Testis (tissue), 3 donors: ENCODE results near the gene ATP23. TPM values are rescaled to one million over a fixed set of nuclear protein-coding genes. Genes with fewer than 3 reads are reported as not detected.

Source experiments
- DNase-seq: peaks from one replicate; pipeline ENCODE4 v3.0.0-alpha.2; 2019
- H3K27ac ChIP-seq, 2 donors: fragments of 200-600 bp; sonication (generic); one replicate each; pipeline ENCODE4 v1.5.1; 2019
- H3K27me3 ChIP-seq: fragments of 200-600 bp; sonication (generic); one replicate; pipeline ENCODE4 v1.5.1; 2019
- H3K36me3 ChIP-seq: fragments of 200-600 bp; sonication (generic); one replicate; pipeline ENCODE4 v1.5.1; 2017; ENCODE audit warnings: low read depth; ENCODE audit errors: missing control alignments
- H3K4me1 ChIP-seq: fragments of 200-600 bp; sonication (generic); one replicate; pipeline ENCODE4 v1.5.1; 2019
- H3K4me3 ChIP-seq, 2 donors: fragments of 200-600 bp; sonication (generic); one replicate each; pipeline ENCODE4 v1.5.1; 2017 to 2019
- H3K9me3 ChIP-seq: fragments of 200-600 bp; sonication (generic); one replicate; pipeline ENCODE4 v1.5.1; 2017
- POLR2A ChIP-seq: fragments of 450-650 bp; IDR thresholded peaks from one replicate; pipeline ENCODE4 v1.6.1; 2017; ENCODE audit warnings: antibody characterized with exemption, mild to moderate bottlenecking, moderate library complexity
- WGBS, 2 donors: methylation state at CpG; one replicate each; pipeline ENCODE4 v1.1.5; 2018; 5-methylcytosine and 5-hydroxymethylcytosine counted together
- intact Hi-C: fragments of 100-400 bp; cut with DNase I; formaldehyde crosslinking; loops from one replicate; pipeline ENCODE4 v1.15.1; 2023; ENCODE audit warnings: low total_unique reads
- polyA plus RNA-seq: library from polyadenylated mRNA; stranded (reverse); fragments of 350-450 nt; fragmentation: Illumina TruSeq; extraction: RNeasy Lipid Tissue Mini Kit (QIAGEN cat#74804); gene quantifications from one replicate; pipeline ENCODE4 v1.2.3, GENCODE V29; 2014; ENCODE audit warnings: low read depth, low replicate concordance; ENCODE audit not compliant: insufficient read depth
- total RNA-seq, 2 donors: library from RNA; depleted of rRNA; stranded (reverse); fragments of >200 nt; gene quantifications; one replicate each; pipeline ENCODE4 v1.2.3, GENCODE V29; 2016
- TF ChIP-seq, protein P1 (sequence below), 3 experiments: fragments of 450-650 bp in 2 of 3; fragments of 200-600 bp in 1 of 3; sonication (generic) in 1 of 3; IDR thresholded peaks; one replicate each; pipeline ENCODE4 v1.5.1; 2016 to 2019; ENCODE audit warnings: antibody characterized with exemption in 3 of 3, mild to moderate bottlenecking in 2 of 3, moderate library complexity in 1 of 3

Gene ATP23
- total and polyA plus RNA-seq, 3 donors from 2014 or later = 53.1 to 102 (median 76.6) TPM

GRCh38 chr12:57944313-57945023 lies 3.1 kb downstream of the ATP23 start:
- no peaks in the 10 kb centered on the region for H3K27me3 ChIP-seq
- no peaks in the 10 kb centered on the region for H3K36me3 ChIP-seq
- no peak overlapping the region for H3K27ac ChIP-seq
- intact Hi-C loops = no loop called here
- WGBS, 2 donors = 92 to 96% methylated on average over 4 of the region's 4 CpGs
- TF ChIP-seq POLR2A = no peak
- TF ChIP-seq, protein P1, sequence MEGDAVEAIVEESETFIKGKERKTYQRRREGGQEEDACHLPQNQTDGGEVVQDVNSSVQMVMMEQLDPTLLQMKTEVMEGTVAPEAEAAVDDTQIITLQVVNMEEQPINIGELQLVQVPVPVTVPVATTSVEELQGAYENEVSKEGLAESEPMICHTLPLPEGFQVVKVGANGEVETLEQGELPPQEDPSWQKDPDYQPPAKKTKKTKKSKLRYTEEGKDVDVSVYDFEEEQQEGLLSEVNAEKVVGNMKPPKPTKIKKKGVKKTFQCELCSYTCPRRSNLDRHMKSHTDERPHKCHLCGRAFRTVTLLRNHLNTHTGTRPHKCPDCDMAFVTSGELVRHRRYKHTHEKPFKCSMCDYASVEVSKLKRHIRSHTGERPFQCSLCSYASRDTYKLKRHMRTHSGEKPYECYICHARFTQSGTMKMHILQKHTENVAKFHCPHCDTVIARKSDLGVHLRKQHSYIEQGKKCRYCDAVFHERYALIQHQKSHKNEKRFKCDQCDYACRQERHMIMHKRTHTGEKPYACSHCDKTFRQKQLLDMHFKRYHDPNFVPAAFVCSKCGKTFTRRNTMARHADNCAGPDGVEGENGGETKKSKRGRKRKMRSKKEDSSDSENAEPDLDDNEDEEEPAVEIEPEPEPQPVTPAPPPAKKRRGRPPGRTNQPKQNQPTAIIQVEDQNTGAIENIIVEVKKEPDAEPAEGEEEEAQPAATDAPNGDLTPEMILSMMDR (IDR thresholded peaks at IDR 0.05) = no peak
- H3K9me3 ChIP-seq = no peaks in the 10 kb centered on the region
- peaks cover 5% of the 10 kb centered on the region for H3K4me1 ChIP-seq
- no peak for DNase-seq
- H3K4me3 ChIP-seq = no peak overlapping the region

- no peak for TF ChIP-seq POLR2A
- TF ChIP-seq, protein P1 (IDR thresholded peaks at IDR 0.05) = no peak
Observed at GRCh38 chr12:57952766-57953165, 11.4 kb downstream of the ATP23 start.

GRCh38 chr12:57954768-57955167 lies 13.4 kb downstream of the ATP23 start:
- DNase-seq = no peak
- Histone ChIP-seq H3K4me3 (no peak overlapping the region), H3K4me1 (peaks cover 10% of the 10 kb centered on the region), H3K36me3 (no peaks in the 10 kb centered on the region), H3K9me3 (no peaks in the 10 kb centered on the region), H3K27ac (peak overlapping the region in 1 of 2 donors; percentile 41), H3K27me3 (no peaks in the 10 kb centered on the region)
- intact Hi-C loops = no loop called here
- no peak for TF ChIP-seq POLR2A
- TF ChIP-seq, protein P1 (IDR thresholded peaks at IDR 0.05) = no peak
- WGBS, 2 donors = 87 to 89% methylated on average over 1 of the region's 1 CpG

More at GRCh38 chr12:57952766-57953165, 11.4 kb downstream of the ATP23 start:
- peaks cover 10% of the 10 kb centered on the region for H3K4me1 ChIP-seq
- no peaks in the 10 kb centered on the region for H3K9me3 ChIP-seq
- 95 to 99% methylated on average over 2 of the region's 2 CpGs for WGBS, 2 donors
- intact Hi-C loops = no loop called here
- H3K27ac ChIP-seq = no peak overlapping the region
- no peaks in the 10 kb centered on the region for H3K27me3 ChIP-seq
- no peaks in the 10 kb centered on the region for H3K36me3 ChIP-seq
- DNase-seq = no peak
- no peak overlapping the region for H3K4me3 ChIP-seq

DNA sequence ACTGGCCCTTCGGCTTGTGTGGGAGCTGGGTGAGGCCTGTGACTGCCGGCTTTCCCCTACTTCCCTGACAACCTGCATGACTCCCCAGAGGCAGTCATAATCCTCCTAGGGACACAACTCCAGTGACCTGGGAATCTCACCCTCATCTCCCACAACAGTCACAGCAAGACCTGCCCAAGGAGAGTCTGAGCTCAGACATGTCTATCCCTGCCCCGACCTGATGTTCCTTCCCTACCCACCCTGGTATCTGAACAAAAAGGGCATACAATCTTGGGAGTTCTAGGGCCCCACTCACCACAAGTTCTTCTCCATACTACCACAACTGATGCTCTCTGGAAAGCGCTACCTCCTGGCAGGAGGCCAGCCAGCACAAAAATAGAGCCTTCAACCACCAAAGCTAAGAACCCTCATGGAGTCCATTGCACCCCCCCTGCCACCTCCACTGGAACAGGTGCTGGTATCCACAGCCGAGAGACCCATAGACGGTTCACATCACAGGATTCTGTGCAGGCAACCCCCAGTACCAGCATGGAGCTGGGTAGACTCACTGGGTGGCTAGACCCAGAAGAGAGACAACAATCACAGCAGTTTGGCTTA lies 16.8 kb downstream of the ATP23 start:
- H3K36me3 ChIP-seq = no peaks in the 10 kb centered on the region
- no peaks in the 10 kb centered on the region for H3K27me3 ChIP-seq
- no peak overlapping the region for H3K4me3 ChIP-seq
- intact Hi-C loops = no loop called here
- H3K27ac ChIP-seq = no peak overlapping the region
- no peak for DNase-seq
- TF ChIP-seq, protein P1 (IDR thresholded peaks at IDR 0.05) = no peak
- TF ChIP-seq POLR2A = no peak
- H3K9me3 ChIP-seq = no peaks in the 10 kb centered on the region
- H3K4me1 ChIP-seq = peaks cover 10% of the 10 kb centered on the region
- 97 to 100% methylated on average over 5 to 6 of the region's 6 CpGs for WGBS, 2 donors
